Measurements from ENCODE around the gene MGARP.
"Not testable (repeated sequence)": the region's sequence is repeated elsewhere in the genome, so short reads cannot be mapped to it uniquely, and the experiment has no call there.

The MGARP gene

GRCh38 chr4:139265654-139266053 is 14.4 kb downstream of the MGARP start:
- TF ChIP-seq CTCF (IDR thresholded peaks at IDR 0.05): no peak
- no peak overlapping the region for H3K27ac ChIP-seq
- intact Hi-C loops (cut with DNase I; ENCODE audit: low total_unique reads): loop anchor here (2.0 kb wide), 1 partner anchor 25 kb away; no protein-coding TSS in a partner anchor

DNA sequence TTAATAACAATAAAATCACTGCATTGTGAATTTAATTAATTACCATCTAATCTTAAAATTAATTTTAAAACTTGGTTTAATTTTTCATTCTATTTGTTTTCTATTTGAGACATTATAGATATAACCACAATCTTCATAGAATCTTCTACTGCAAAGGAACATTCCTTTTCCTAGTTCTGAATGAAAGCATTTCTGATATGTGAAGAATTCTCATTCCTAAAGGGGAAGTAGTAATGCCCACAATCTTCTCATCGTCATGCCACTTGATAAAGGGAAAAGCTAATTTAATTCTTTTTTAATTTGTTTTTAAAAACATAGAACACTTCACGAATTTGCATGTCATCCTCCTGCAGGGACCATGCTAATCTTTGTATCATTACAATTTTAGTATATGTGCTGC is 23.7 kb downstream of the MGARP start:
- H3K4me1 ChIP-seq: no peaks in the 10 kb centered on the region
- intact Hi-C loops (cut with DNase I; ENCODE audit: low total_unique reads): no loop called here
- no peaks in the 10 kb centered on the region for H3K36me3 ChIP-seq
- TF ChIP-seq CTCF (IDR thresholded peaks at IDR 0.05): no peak
- H3K27ac ChIP-seq: no peak overlapping the region
- H3K4me3 ChIP-seq: no peak overlapping the region
- H3K9me3 ChIP-seq: no peaks in the 10 kb centered on the region
- no peak for DNase-seq
- H3K27me3 ChIP-seq: no peaks in the 10 kb centered on the region

More at GRCh38 chr4:139265654-139266053, 14.4 kb downstream of the MGARP start:
- DNase-seq: no peak
- no peaks in the 10 kb centered on the region for H3K9me3 ChIP-seq
- H3K36me3 ChIP-seq: no peaks in the 10 kb centered on the region
- H3K4me1 ChIP-seq: no peaks in the 10 kb centered on the region
- no peaks in the 10 kb centered on the region for H3K27me3 ChIP-seq
- no peak overlapping the region for H3K4me3 ChIP-seq

- not testable (repeated sequence) for H3K9me3 ChIP-seq
Observed at GRCh38 chr4:139255581-139255980, 24.4 kb downstream of the MGARP start.

DNA sequence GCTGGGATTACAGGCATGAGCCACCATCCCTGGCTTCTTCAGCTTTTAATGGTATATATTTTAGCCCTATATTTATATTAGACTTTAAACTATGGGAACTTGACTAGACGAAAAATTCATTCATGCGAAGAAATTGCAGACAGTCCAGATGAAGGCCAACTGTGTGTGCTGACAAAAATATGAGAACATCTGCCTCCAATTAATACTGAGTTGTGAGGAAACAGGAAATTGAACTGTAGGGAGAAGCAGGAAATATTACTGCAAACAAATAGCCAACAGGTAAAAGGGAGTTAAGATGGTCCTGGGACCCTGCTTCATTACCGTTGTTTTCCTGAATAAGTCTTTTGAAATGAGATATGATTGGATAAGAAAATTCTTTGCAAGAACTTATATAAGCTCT is 26.3 kb downstream of the MGARP start:
- Histone ChIP-seq H3K4me1 (peaks cover 0 to 7% (median 0%) of the 10 kb centered on the region in 4 donors), H3K4me3 (no peak overlapping the region), H3K36me3 (no peaks in the 10 kb centered on the region), H3K9me3 (no peaks in the 10 kb centered on the region), H3K27ac (no peak overlapping the region), H3K27me3 (no peaks in the 10 kb centered on the region)
- intact Hi-C loops (cut with DNase I; ENCODE audit: low total_unique reads): no loop called here
- DNase-seq: no peak
- no peak for TF ChIP-seq CTCF (IDR thresholded peaks at IDR 0.05)

More at GRCh38 chr4:139255581-139255980, 24.4 kb downstream of the MGARP start:
- DNase-seq; H3K27ac ChIP-seq; H3K4me3 ChIP-seq; H3K36me3 ChIP-seq; H3K4me1 ChIP-seq; H3K27me3 ChIP-seq; intact Hi-C loops (cut with DNase I; ENCODE audit: low total_unique reads): not testable (repeated sequence)

DNA sequence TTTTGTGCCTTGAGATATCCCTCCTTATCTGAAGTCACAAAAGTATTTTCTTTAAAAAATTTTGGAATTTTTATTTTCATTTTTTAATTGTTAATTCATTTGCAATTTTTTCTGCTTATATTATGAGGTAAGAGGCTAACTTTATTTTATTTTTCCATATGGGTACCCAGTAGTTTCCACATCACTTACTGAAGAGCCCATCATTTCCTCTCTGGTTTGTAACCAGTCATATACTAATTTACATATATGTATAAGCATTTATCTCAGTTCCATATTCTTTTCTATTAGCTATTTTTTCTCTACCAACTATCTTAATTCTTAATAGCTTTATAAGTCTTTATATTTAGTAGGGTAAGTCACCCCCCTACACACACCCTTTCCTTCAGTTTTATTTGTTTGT is 27.0 kb downstream of the MGARP start:
- intact Hi-C loops (cut with DNase I; ENCODE audit: low total_unique reads): no loop called here
- no peak for DNase-seq
- Histone ChIP-seq H3K27ac (no peak overlapping the region), H3K9me3 (no peaks in the 10 kb centered on the region), H3K4me1 (peaks cover 0 to 14% (median 0%) of the 10 kb centered on the region in 4 donors), H3K27me3 (no peaks in the 10 kb centered on the region), H3K4me3 (no peak overlapping the region), H3K36me3 (no peaks in the 10 kb centered on the region)
- no peak for TF ChIP-seq CTCF (IDR thresholded peaks at IDR 0.05)

DNA sequence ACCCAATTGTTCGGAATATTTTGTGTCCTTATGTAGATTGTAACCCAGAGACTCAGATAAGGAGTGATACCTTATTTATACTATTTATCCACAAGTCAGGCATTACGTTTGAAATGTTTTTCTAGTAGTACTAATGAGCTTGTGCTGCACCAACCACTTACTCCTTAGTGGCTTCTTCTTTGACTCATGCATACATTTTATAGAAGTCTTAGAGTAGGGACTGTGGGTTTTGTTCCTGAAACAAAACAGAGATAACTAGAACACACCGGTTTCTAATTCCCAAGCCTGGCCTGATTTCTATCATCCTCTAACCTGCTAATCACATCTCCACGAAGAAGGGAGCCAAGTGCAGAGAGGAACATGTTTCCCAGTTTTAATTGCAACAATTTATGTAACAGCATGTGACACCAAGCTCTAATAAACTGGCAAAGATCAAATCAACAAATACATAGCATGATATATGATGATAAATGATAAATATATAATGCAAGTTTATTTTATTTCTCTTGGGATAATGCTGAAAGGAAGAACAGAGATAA is 32.3 kb downstream of the MGARP start:
- no peak overlapping the region for H3K4me3 ChIP-seq
- peaks cover 0 to 53% (median 14%) of the 10 kb centered on the region in 4 donors for H3K4me1 ChIP-seq
- TF ChIP-seq CTCF (IDR thresholded peaks at IDR 0.05): no peak
- H3K27ac ChIP-seq: no peak overlapping the region
- no peaks in the 10 kb centered on the region for H3K9me3 ChIP-seq
- intact Hi-C loops (cut with DNase I; ENCODE audit: low total_unique reads): no loop called here
- H3K27me3 ChIP-seq: no peaks in the 10 kb centered on the region
- DNase-seq: no peak
- H3K36me3 ChIP-seq: no peaks in the 10 kb centered on the region
